NCI-H345 treated with DMSO at 0.1 percent for 48 hours (cell line): ENCODE data around the gene KRTAP26-1.

Source experiments
- DNase-seq: peaks from one replicate; lab custom pipeline; 2025; ENCODE audit not compliant: unreplicated experiment; lab: John Stamatoyannopoulos, UW

Gene KRTAP26-1, protein sequence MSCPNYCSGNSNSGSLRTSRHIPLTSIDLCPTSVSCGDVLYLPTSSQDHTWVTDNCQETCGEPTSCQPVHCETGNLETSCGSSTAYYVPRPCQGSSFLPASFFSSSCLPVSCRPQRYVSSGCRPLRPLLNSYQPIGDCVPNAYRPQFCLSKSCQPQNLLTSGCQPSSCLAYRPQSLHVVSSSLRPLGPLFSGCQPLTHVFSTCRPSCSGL

DNA sequence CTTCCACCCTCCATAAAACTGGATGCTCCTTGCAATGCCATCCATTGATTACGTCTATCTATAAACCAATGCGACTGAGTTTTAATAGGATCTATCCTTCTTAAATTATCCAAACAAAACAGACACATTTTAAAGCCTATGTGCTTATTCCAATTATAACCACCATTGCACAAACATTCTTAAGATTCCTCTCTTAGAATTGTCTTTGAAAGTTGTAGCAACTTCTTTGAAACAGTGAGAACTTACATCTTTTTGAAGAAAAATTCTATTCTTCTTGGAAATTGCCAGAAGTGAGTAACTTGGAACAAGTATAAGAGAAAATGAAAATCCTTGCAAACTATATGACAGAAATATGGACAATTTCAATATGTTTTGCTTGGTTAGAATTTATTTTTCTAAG lies at the start of gene KRTAP26-1:
TSS of gene KRTAP26-1 (minus strand) at position 101 of the 400 bp plus-strand sequence. CDS start 280 bp downstream, outside the sequence.
- no peak for DNase-seq

- DNase-seq = no peak
These were observed 35.8 kb upstream of the KRTAP26-1 start for GRCh38 chr21:30355906-30356305.

DNA sequence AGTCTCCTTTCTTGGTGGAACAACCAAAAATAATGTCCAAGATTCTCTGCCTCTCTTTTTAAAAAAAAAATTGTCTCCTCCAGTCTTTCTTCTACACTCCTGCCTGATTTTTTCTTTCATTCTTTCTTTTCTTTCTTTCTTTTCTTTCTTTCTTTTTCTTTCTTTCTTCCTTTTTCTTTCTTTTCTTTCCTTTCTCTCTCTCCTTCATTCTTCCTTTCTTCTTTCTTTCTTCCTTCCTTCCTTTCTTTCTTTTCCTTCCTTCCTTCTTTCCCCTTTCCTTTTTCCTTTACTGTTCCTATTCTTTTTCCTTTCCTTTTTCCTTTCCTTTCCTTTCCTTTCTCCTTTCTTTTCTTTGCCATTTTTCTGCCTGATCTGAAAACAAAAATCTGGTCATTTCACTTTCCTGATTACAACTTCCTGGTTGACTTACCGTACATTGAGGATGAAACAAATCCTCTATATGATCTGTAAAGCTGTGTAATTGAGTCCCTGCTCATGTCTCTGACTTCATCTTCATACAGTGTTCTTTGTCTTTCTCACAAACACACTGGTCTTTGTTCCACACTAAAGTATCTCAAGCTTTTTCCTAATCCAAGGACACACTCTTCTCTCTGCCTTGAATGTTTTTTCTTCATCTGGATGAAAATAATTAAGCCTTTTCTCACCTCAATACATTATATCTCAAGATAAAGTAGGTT lies 34.3 kb upstream of the KRTAP26-1 start:
- DNase-seq = no peak

DNA sequence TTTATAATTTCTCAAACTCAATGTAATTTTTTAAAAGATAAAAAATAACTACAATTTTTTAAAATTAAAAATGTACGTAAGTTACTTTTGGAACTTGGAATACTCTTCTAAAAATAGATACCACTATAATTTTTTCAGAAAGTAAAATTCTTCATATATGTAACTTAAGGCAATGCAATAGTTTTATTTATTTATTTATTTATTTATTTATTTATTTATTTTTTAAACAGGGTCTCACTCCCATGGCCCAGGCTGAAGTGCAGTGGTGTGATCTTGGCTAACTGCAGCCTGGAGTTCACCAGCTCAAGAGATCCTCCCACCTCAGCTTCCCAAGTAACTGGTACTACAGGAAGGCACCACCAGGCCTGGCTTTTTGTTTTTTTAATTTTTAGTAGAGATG lies 31.4 kb upstream of the KRTAP26-1 start:
- DNase-seq = no peak

- DNase-seq = no peak
These were observed 29.5 kb upstream of the KRTAP26-1 start for GRCh38 chr21:30349572-30349971.

DNA sequence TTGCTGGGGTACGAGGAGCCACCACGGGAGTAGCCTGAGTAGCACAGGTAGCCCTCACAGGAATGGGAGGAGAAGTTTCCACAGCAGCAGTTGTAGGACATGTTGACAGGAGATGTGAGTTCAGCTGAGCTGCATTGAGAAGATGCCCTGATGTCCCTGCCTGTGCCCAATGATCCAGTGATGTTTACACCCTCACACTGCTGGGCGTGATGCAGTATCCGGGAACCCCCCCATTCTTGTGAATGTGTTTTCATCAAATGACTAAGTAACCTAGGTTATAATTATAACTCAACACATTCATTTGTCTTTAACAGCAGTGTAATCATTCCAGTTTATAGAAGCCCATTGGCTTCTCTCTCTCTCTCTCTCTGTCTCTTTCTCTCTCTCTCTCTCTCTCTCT lies 28.4 kb upstream of the KRTAP26-1 start, which contains the start of gene KRTAP23-1:
TSS of gene KRTAP23-1 (minus strand) at position 101 of the 400 bp plus-strand sequence. CDS start at position 101, 0 bp downstream.
- no peak for DNase-seq

DNA sequence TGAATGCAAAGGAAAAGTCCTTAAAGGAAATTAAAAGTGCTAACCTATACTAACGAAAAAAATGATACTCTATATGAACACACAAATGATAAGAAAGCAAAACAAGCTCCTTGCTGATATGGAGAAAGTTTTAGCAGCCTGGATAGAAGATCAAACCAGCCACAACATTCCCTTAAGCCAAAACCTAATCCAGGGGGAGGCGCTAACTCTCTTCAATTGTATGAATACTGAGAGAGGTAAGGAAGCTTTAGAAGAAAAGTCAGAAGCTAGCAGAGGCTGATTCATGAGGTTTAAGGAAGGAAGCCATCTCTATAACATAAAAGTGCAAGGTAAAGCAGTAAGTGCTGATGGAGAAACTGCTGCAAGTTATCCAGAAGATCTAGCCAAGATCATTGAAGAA lies 24.9 kb upstream of the KRTAP26-1 start:
- no peak for DNase-seq

DNA sequence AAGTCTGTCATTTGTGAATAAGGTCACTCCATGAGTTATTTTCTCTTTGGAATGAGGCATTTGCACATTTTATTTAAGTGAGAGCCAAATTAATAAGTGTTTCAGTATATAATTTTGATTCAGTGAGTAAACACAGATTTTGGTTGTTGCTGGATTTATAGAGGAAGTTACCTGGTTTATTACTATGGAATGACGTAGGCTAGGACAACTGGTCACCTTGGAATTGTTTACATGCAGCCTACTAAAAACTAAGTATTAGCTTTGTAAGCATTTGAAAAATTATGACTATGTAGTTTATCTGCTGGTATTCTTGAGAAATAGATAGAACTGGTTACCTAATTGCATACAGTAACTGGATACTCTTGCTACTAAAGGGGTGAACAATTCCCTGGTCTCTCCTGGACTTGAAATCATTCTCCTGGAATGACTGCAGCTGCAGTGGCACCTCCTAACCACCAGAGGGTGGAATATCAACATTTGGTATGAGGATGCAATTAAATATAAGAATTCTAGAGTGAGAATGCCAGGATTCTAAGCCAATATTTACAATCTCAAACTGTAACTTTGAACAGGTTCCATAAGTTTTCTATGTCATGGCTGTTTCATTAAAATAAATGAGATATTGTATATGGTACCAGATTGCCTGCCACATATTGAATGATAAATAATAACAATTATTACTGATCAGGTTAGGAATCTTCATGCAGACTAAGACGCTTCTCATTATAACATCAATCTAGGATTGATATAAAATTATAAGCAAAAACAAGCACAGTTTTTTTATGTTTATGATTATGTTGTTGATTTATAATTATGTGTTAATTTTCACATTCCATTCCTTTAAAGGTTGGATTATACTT lies 20.8 kb upstream of the KRTAP26-1 start:
- no peak for DNase-seq

DNA sequence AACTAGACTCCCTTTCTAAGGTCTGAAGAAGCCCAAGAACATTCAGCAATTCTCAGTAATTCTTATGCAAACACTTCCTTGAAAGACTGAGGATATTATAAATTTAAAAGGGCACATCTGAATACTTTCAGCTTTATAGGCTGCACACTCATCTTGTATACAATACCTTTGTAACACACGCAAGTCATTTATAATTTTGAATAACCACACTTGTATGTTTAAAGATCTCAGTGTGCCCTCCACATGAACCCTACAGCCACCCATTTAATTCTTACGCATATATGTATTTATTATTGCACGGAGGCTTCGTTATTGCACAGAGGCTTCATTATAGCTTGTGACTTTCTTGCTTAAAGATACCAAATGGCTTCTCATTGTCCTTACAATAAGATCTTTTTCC lies 18.6 kb upstream of the KRTAP26-1 start:
- no peak for DNase-seq

- DNase-seq = no peak
These were observed 17.7 kb upstream of the KRTAP26-1 start for GRCh38 chr21:30337772-30338171.

DNA sequence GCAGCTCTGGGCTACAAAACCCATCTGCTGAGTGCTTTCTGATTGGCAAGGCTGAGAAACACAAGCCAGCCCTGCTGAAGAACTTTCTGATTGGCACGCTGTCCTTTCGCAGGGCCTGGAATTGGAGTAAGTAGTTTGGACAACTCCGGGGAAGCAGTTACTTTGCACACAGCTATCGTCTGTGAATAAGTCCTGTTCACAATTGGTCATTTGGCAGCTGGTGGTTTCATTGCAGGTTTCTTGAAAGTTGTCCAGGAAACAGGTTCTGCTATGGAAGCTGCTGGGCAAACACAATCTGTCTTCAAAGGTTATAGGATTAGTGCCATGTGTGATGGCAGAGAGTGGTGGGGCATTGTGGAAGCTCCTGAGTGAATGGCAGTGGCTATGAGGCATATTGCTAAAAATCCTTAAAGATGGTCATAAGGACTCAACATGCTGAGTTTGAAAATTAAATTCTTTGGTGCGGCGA lies 17.2 kb upstream of the KRTAP26-1 start, which contains the start of gene KRTAP27-1:
TSS of gene KRTAP27-1 (minus strand) at position 419 of the 469 bp plus-strand sequence. CDS start at position 393, 26 bp downstream.
- no peak for DNase-seq

- DNase-seq = no peak
These were observed 16.5 kb upstream of the KRTAP26-1 start for GRCh38 chr21:30336596-30336995.

GRCh38 chr21:30333736-30334135 lies 13.6 kb upstream of the KRTAP26-1 start:
- no peak for DNase-seq

DNA sequence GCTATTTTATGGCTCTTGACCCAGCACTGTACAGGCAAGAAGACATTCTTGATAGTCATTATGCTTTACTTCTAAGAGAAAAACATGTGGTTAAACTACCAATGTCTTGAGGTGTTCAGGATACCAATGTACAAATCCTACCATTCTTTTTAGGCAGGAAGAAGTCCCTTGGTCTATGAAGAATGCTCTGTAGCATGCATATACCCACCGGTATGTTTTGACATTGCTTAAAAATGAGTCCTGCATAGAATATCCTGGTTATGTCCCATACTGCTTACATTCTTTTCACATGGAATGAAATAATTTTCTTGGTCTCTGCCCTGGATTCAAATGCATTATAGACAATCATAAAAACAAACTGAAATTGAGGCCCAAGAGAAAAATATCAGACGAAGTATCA lies 12.6 kb upstream of the KRTAP26-1 start:
- no peak for DNase-seq

DNA sequence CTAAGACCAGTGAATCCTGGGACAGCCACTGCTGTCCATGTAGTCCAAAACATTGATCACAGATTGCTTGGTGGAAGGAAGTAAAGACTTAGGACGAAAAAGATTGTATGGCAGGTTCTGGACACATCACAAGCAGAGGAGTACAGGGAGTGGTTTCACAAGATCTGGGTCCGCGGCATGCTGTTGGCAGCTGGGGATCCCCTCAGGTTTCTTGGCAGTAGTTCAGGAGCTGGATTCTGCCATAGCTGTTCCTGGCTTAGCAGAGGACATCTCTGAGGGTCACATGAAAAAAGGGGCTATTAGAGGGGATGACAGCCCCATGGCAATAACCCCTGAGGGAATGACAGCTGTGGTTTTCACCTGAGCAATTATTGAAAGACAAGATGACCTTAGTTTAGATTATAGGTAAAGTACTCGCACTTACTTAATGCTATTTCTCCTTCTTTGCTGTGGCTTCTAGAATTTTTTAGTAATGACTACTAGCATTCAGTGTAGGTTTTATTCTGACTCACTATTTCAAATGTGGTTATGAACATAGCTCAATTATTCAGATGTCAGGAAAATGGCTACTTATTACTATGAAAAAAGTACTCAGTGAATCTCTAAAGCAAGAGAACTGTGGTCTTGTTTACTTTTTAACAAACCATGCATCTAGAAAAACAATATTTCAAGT lies 9.2 kb upstream of the KRTAP26-1 start:
- no peak for DNase-seq

GRCh38 chr21:30326390-30326789 lies 6.3 kb upstream of the KRTAP26-1 start:
- DNase-seq = no peak

- no peak for DNase-seq
These were observed 4.4 kb downstream of the KRTAP26-1 start for GRCh38 chr21:30315701-30316100.

DNA sequence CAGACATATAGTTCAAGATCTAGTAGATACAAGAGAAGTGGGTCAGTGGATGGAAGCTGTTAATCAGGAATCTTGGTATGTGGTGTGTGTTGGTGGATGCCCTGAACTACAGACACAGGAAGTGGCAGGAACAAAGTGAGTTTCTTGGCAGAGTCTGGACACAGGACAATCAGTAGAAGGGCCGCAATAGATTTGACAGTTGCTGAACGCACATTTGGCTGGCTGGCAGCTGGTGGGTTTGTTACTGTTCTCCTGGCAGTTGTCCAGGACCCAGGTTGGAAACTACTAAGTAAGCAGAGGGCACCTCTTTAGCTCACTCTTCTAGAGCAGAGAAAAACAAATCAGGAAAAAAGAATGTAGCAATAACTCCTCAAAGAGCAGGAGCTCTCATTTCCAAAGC lies 13.2 kb downstream of the KRTAP26-1 start:
- no peak for DNase-seq

- DNase-seq = no peak
These were observed 15.0 kb downstream of the KRTAP26-1 start for GRCh38 chr21:30305136-30305535.

GRCh38 chr21:30289215-30289614 lies 30.9 kb downstream of the KRTAP26-1 start, which contains the start of gene KRTAP25-1:
KRTAP25-1 (minus strand) TSS chr21:30289514; CDS start chr21:30289490, 24 bp downstream.
- no peak for DNase-seq

DNA sequence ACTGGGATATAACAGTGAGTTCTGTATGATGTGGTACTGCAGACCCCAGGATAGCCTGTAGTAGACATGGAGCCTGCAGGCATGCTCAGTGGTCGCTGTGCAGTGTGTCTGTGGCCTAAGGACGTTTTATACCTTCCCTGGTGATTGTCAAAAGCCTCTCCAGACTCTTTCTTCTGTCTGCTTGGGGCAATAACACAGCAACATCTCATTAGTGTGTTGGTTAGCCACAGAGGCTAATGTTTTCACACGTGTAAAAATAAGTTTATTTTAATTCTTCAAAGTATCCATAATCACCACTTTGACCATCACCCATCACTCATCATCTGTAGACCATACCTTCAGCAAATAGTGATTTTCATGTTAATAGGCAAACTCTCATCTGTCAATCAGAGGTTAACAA lies 37.3 kb downstream of the KRTAP26-1 start, which contains the start of gene KRTAP24-1:
TSS of gene KRTAP24-1 (minus strand) at position 101 of the 400 bp plus-strand sequence. CDS start at position 83, 18 bp downstream.
- no peak for DNase-seq
